HepG2 (cell line): ENCODE results near the gene RABGAP1L. TPM values are rescaled to one million over a fixed set of nuclear protein-coding genes. Genes with fewer than 3 reads are reported as not detected.

Experiments used
- ATAC-seq: fragments of 200-7000 bp; cut with Tn5 transposase; 3 replicates; pipeline ENCODE4 v1.9.1; 2020; ENCODE audit warnings: mild to moderate bottlenecking, moderate library complexity
- BruUV-seq: library from RNA; stranded (reverse); fragments of 400-500 nt; replicated peaks from 2 replicates; lab custom pipeline; 2021; lab: Mats Ljungman, UMichigan
- CTCF ChIA-PET: fragments of 300-600 bp; formaldehyde crosslinking; extraction: SDS; loops from one replicate; lab custom pipeline; 2021; ENCODE audit warnings: low total read pairs, inconsistent platforms, low intra/inter-chr PET ratio; lab: Yijun Ruan, JAX
- POLR2A ChIA-PET: fragments of 350-600 bp; sonication (Branson Sonifier 250); formaldehyde crosslinking; loops from one replicate; lab custom pipeline; 2020; ENCODE audit warnings: antibody characterized with exemption, inconsistent platforms; lab: Yijun Ruan, JAX
- DNase-seq: peaks from one replicate; pipeline ENCODE4 v3.0.0-alpha.2; 2015; ENCODE audit warnings: low spot score
- FAIRE-seq: peaks from 3 replicates; lab custom pipeline; 2011; peaks lifted over from hg19 to GRCh38; lab: Jason Lieb, UNC
- H2AFZ ChIP-seq: one replicate; pipeline ENCODE4 v1.6.1; 2011; ENCODE audit warnings: low read length, inconsistent platforms
- H3K27ac ChIP-seq: fragments of 300-600 bp; 3 replicates; pipeline ENCODE4 v1.8.0; 2011; ENCODE audit warnings: mixed run types, mild to moderate bottlenecking, mixed read lengths, low read length, inconsistent platforms; ENCODE audit not compliant: insufficient read depth; ENCODE audit errors: extremely low read length
- H3K27me3 ChIP-seq, 2 experiments: fragments of 200-600 bp in 1 of 2; 2 replicates in 1 of 2; 3 replicates in 1 of 2; pipeline versions ENCODE4 v1.6.0 to v1.8.0; 2011; ENCODE audit warnings: low read length in 2 of 2, mild to moderate bottlenecking in 2 of 2, moderate library complexity in 2 of 2, inconsistent platforms in 1 of 2; ENCODE audit not compliant: insufficient read depth in 2 of 2, control insufficient read depth in 1 of 2
- H3K36me3 ChIP-seq, 2 experiments: fragments of 200-600 bp in 1 of 2; replicated peaks in 1 of 2; 2 replicates in 1 of 2; 3 replicates in 1 of 2; pipeline versions ENCODE4 v1.5.1 to v1.8.0; 2011; ENCODE audit warnings: low read length in 2 of 2, inconsistent platforms in 1 of 2; ENCODE audit not compliant: insufficient read depth in 2 of 2, control insufficient read depth in 1 of 2
- H3K4me1 ChIP-seq: 2 replicates; pipeline ENCODE4 v1.5.1; 2012; ENCODE audit warnings: low read length, inconsistent platforms; ENCODE audit not compliant: insufficient read depth
- H3K4me2 ChIP-seq: 2 replicates; pipeline ENCODE4 v1.6.0; 2011; ENCODE audit warnings: low read depth, low read length, inconsistent platforms
- H3K4me3 ChIP-seq, 3 experiments: fragments of 200-600 bp in 1 of 3; sonication (generic), shearing (Covaris generic) in 1 of 3; replicated peaks in 1 of 3; 2 replicates each; pipeline ENCODE4 v1.5.1; 2011 to 2016; ENCODE audit warnings: low read length in 3 of 3, inconsistent platforms in 2 of 3, low read depth in 2 of 3, mild to moderate bottlenecking in 2 of 3, control low read depth in 1 of 3, mixed read lengths in 1 of 3; ENCODE audit not compliant: insufficient read depth in 1 of 3
- H3K79me2 ChIP-seq: one replicate; pipeline ENCODE4 v1.6.1; 2011; ENCODE audit warnings: low read length, inconsistent platforms; ENCODE audit not compliant: insufficient read depth
- H3K9ac ChIP-seq: 2 replicates; pipeline ENCODE4 v1.6.0; 2011; ENCODE audit warnings: mild to moderate bottlenecking, low read depth, low read length, inconsistent platforms; ENCODE audit not compliant: insufficient read depth
- H3K9me3 ChIP-seq: 2 replicates; pipeline ENCODE4 v1.5.1; 2012; ENCODE audit warnings: mild to moderate bottlenecking, low read length
- H4K20me1 ChIP-seq: 2 replicates; pipeline ENCODE4 v1.6.0; 2011; ENCODE audit warnings: inconsistent platforms, mild to moderate bottlenecking, low read length, moderate library complexity; ENCODE audit not compliant: insufficient read depth
- ARID3A ChIP-seq: IDR thresholded peaks from 2 replicates; pipeline ENCODE4 v1.6.1; 2012; ENCODE audit warnings: low read depth, low read length, improper control_type of control experiment
- CTCF ChIP-seq: sonication (generic); formaldehyde crosslinking; IDR thresholded peaks from 2 replicates; pipeline ENCODE4 v1.5.0; 2020; ENCODE audit warnings: mild to moderate bottlenecking, missing genetic modification reagents, moderate library complexity
- HMG20A ChIP-seq: IDR thresholded peaks from 2 replicates; pipeline ENCODE4 v1.6.1; 2016; ENCODE audit warnings: borderline replicate concordance
- KIAA2018 ChIP-seq: sonication (generic); formaldehyde crosslinking; IDR thresholded peaks from 2 replicates; pipeline ENCODE4 v1.5.0; 2020; ENCODE audit warnings: mild to moderate bottlenecking, missing genetic modification reagents, borderline replicate concordance
- KMT2A ChIP-seq: sonication (generic); formaldehyde crosslinking; IDR thresholded peaks from 2 replicates; pipeline ENCODE4 v1.4.0; 2020; ENCODE audit warnings: missing genetic modification reagents
- NCOA1 ChIP-seq: sonication (generic); formaldehyde crosslinking; IDR thresholded peaks from 2 replicates; pipeline ENCODE4 v1.9.0; 2021; ENCODE audit warnings: missing genetic modification reagents
- RAD21 ChIP-seq: fragments of 450-650 bp; formaldehyde crosslinking; IDR thresholded peaks from 2 replicates; pipeline ENCODE4 v1.5.0; 2020; ENCODE audit warnings: mild to moderate bottlenecking
- SMC3 ChIP-seq: IDR thresholded peaks from 2 replicates; pipeline ENCODE4 v1.6.1; 2011; ENCODE audit warnings: low read length, improper control_type of control experiment
- STAG1 ChIP-seq: sonication (generic); formaldehyde crosslinking; IDR thresholded peaks from 2 replicates; pipeline ENCODE4 v1.4.0; 2020; ENCODE audit warnings: missing genetic modification reagents
- ZNF382 ChIP-seq: sonication (generic); formaldehyde crosslinking; IDR thresholded peaks from 2 replicates; pipeline ENCODE4 v1.5.0; 2020; ENCODE audit warnings: missing genetic modification reagents, mild to moderate bottlenecking, borderline replicate concordance
- ZNF709 ChIP-seq: sonication (generic); formaldehyde crosslinking; IDR thresholded peaks from 2 replicates; pipeline ENCODE4 v1.5.0; 2020; ENCODE audit warnings: mild to moderate bottlenecking, missing genetic modification reagents
- ZNF790 ChIP-seq: sonication (generic); formaldehyde crosslinking; IDR thresholded peaks from 2 replicates; pipeline ENCODE4 v1.8.0; 2022; ENCODE audit warnings: missing genetic modification reagents, mild to moderate bottlenecking, borderline replicate concordance
- ZNF891 ChIP-seq: sonication (generic); formaldehyde crosslinking; IDR thresholded peaks from 2 replicates; pipeline ENCODE4 v1.5.0; 2020; ENCODE audit warnings: mild to moderate bottlenecking, missing genetic modification reagents
- WGBS: methylation state at CpG from one replicate; pipeline ENCODE4 v1.1.6; 2017; ENCODE audit warnings: low lambda C conversion rate; 5-methylcytosine and 5-hydroxymethylcytosine counted together
- in situ Hi-C: cut with HindIII; loops from 2 replicates; pipeline ENCODE4 v1.10.0; 2017; ENCODE audit warnings: low pct_unique_long_range_greater_than_20kb; ENCODE audit not compliant: extremely low pct_ligation_motif_present
- intact Hi-C: fragments of 100-400 bp; cut with micrococcal nuclease; formaldehyde crosslinking; loops from one replicate; pipeline ENCODE4 v1.10.0; 2022; ENCODE audit not compliant: unreplicated experiment
- polyA plus RNA-seq, 8 experiments: library from polyadenylated mRNA; depleted of rRNA in 3 of 8; stranded (reverse) in 7 of 8; unstranded in 1 of 8; fragments of >200 nt; fragmentation: Illumina TruSeq in 4 of 8; extraction: Trizol in 4 of 8; gene quantifications; 2 replicates each; pipeline versions ENCODE4 v1.2.1 to v1.2.3, GENCODE V29; 2011 to 2016; ENCODE audit warnings: low read depth in 4 of 8, missing spikeins in 1 of 8, mixed read lengths in 1 of 8; ENCODE audit not compliant: insufficient read depth in 1 of 8
- total RNA-seq, 5 experiments: library from RNA; depleted of rRNA; stranded (reverse); fragments of >200 nt; fragmentation: Illumina TruSeq; extraction: Trizol; gene quantifications; 2 replicates each; pipeline ENCODE4 v1.2.3, GENCODE V29; 2016; ENCODE audit warnings: low read depth in 1 of 5

Gene RABGAP1L
- total and polyA plus RNA-seq, 2 of the 13 experiments (the other 11 are each of a cell fraction or from before 2014, with no cell fraction given): 7.9 to 22.6 TPM

- H3K4me3 ChIP-seq: no peak overlapping the region
- ChIA-PET CTCF (interaction anchor here (1.7 to 1.8 kb wide), 2 partner anchors 468 to 485 kb away, joined by 14 to 24 read pairs; no protein-coding TSS in a partner anchor), POLR2A (no interaction called here)
- WGBS: 73% methylated on average over 1 of the region's 1 CpG
- H3K27me3 ChIP-seq: no peaks in the 10 kb centered on the region
- peak; percentile 45 for DNase-seq
- H3K4me2 ChIP-seq: no peak overlapping the region
- H2AFZ ChIP-seq: no peak overlapping the region
- in situ Hi-C loops (loop anchor here (25.0 kb wide), 1 partner anchor 729 kb away; the partner anchor contains the start of gene CACYBP), intact Hi-C loops (loop anchor here (1.0 kb wide), 1 partner anchor 486 kb away; no protein-coding TSS in a partner anchor)
- no peaks in the 10 kb centered on the region for H3K4me1 ChIP-seq
- no peak overlapping the region for H3K27ac ChIP-seq
- H3K9me3 ChIP-seq: no peaks in the 10 kb centered on the region
- peak; percentile 79 for FAIRE-seq
- no peaks in the 10 kb centered on the region for H3K36me3 ChIP-seq
- peak; percentile 69 for ATAC-seq
- H3K79me2 ChIP-seq: no peaks in the 10 kb centered on the region
- no peaks in the 10 kb centered on the region for H4K20me1 ChIP-seq
- no peak overlapping the region for H3K9ac ChIP-seq
- BruUV-seq: no TSS peak
- no peak for TF ChIP-seq KMT2A (CRISPR knock-in tag)
- TF ChIP-seq CTCF (CRISPR knock-in tag): peak; percentile 66
- peak; percentile 77 for TF ChIP-seq SMC3
- TF ChIP-seq ZNF382 (CRISPR knock-in tag): no peak
- no peak for TF ChIP-seq ZNF891 (CRISPR knock-in tag)
- TF ChIP-seq ARID3A: peak; percentile 57; the same call in 1 of the 2 replicates
- TF ChIP-seq STAG1 (CRISPR knock-in tag): peak; percentile 84
- no peak for TF ChIP-seq HMG20A
- TF ChIP-seq RAD21 (CRISPR knock-in tag): peak; percentile 60; the same call in 1 of the 2 replicates
- TF ChIP-seq KIAA2018: no peak
- TF ChIP-seq NCOA1 (CRISPR knock-in tag): 0 out of 2 replicates have a peak, but pooled peaks have one; percentile 36
- no peak for TF ChIP-seq ZNF709 (CRISPR knock-in tag)
- TF ChIP-seq ZNF790 (CRISPR knock-in tag): no peak
These were observed 98.8 kb downstream of the RABGAP1L start for GRCh38 chr1:174258148-174258550.
